ENCODE data around the gene HMGXB4. TPM values are rescaled to one million over a fixed set of nuclear protein-coding genes. Genes with fewer than 3 reads are reported as not detected.
A peak's percentile ranks its signal among the peaks of the same experiment; 100 is the strongest.

Gene HMGXB4
- total and polyA plus RNA-seq, 9 of the 15 experiments (the other 6 are each of a cell fraction or from before 2014, with no cell fraction given) = 9.9 to 31.4 (median 24.8) TPM

DNA sequence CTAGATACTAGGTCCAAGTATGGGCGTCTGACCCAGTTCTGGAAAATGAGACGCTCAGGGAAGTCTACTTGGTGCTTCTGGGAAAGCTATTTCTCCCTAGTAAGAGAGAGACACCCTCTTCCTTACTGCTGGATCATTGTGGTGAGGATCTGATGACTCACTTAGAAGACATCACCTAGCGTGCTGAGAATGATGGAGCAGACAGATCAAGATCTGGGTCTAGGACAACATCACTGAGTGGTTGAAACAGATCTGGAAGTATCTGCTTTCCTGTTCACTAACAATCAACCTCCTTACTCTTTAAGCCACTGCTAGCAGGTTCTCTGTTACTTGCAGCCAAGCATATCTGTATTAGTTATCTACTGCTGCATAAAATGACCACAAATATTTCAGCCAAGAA lies 38.3 kb upstream of the HMGXB4 start:
- Histone ChIP-seq H3K9me1 (ENCODE audit: control insufficient read depth, insufficient read depth, low read length) (peaks cover 2% of the 10 kb centered on the region), H4K20me1 (replicated peaks; ENCODE audit: control insufficient read depth, insufficient read depth, low read length) (peaks cover 8% of the 10 kb centered on the region; the same call in 1 of the 2 replicates), H3K27me3 (ENCODE audit: control insufficient read depth in 2 of 2, insufficient read depth in 2 of 2, low read length in 2 of 2) (no peaks in the 10 kb centered on the region), H3K9ac (ENCODE audit: insufficient read depth in 1 of 2, low read depth in 2 of 2, low read length in 2 of 2) (no peak overlapping the region), H3K79me2 (ENCODE audit: control insufficient read depth, insufficient read depth, low read length) (peaks cover 46% of the 10 kb centered on the region), H3K4me3 (no peak overlapping the region), H2AFZ (ENCODE audit: low read depth, low read length) (no peak overlapping the region), H3K4me2 (ENCODE audit: insufficient read depth, low read length) (no peak overlapping the region), H3K27ac (ENCODE audit: extremely low read depth, low read depth, low read length) (0 out of 3 replicates have a peak overlapping the region, but pooled peaks have one; percentile 54), H3K36me3 (ENCODE audit: control insufficient read depth, insufficient read depth, low read length) (peaks cover 55% of the 10 kb centered on the region), H3K4me1 (replicated peaks in 1 of 2; ENCODE audit: control insufficient read depth in 2 of 2, insufficient read depth in 2 of 2, low read length in 2 of 2) (peaks cover 0 to 27% of the 10 kb centered on the region in 2 experiments; a peak in 4 of 5 replicates), H3K9me3 (replicated peaks; ENCODE audit: control insufficient read depth, insufficient read depth, low read depth, low read length) (peaks cover 2% of the 10 kb centered on the region)
- WGBS (ENCODE audit: insufficient coverage, low coverage, missing lambda C conversion rate) = 17% methylated on average over 3 of the region's 3 CpGs
- peak; percentile 49 to 57 (median 55) for DNase-seq (ENCODE audit: extremely low read depth in 1 of 4, low spot score in 3 of 4)
- peak; percentile 78 for ATAC-seq
- FAIRE-seq = peak; percentile 83
- in situ Hi-C loops (cut with MboI) (no loop called here), intact Hi-C loops (cut with micrococcal nuclease) (no loop called here)
- BruUV-seq (replicated peaks) = no TSS peak
- ChIA-PET CTCF (ENCODE audit: low intra/inter-chr PET ratio) (no interaction called here), POLR2A (interaction anchor here (1.0 to 2.6 kb wide), 2 partner anchors 8 to 10 kb away, joined by 3 to 24 read pairs; no protein-coding TSS in a partner anchor)
- TF ChIP-seq SMAD2 (IDR thresholded peaks at IDR 0.05; ENCODE audit: low read depth, low read length) (no peak), ZNF124 (CRISPR knock-in tag; IDR thresholded peaks at IDR 0.05) (no peak), LEF1 (IDR thresholded peaks at IDR 0.05) (no peak), SMARCA4 (IDR thresholded peaks at IDR 0.05) (peak; percentile 80), ZNF717 (CRISPR knock-in tag; IDR thresholded peaks at IDR 0.05) (no peak), ZKSCAN1 (IDR thresholded peaks at IDR 0.05; ENCODE audit: low read depth, low read length) (no peak), HSF4 (CRISPR knock-in tag; IDR thresholded peaks at IDR 0.05; ENCODE audit: borderline replicate concordance) (no peak), LARP7 (IDR thresholded peaks at IDR 0.05) (no peak), PCBP2 (IDR thresholded peaks at IDR 0.05; ENCODE audit: low read depth, low read length, poor library complexity, severe bottlenecking) (no peak), MAFG (tag; conservative IDR thresholded peaks at IDR 0.05) (peak; percentile 64), HNRNPK (IDR thresholded peaks at IDR 0.05; ENCODE audit: low read depth, low read length, poor library complexity, severe bottlenecking) (no peak), ZNF764 (CRISPR knock-in tag; IDR thresholded peaks at IDR 0.05; ENCODE audit: low read depth) (no peak)
- TF ChIP-seq, protein P1, sequence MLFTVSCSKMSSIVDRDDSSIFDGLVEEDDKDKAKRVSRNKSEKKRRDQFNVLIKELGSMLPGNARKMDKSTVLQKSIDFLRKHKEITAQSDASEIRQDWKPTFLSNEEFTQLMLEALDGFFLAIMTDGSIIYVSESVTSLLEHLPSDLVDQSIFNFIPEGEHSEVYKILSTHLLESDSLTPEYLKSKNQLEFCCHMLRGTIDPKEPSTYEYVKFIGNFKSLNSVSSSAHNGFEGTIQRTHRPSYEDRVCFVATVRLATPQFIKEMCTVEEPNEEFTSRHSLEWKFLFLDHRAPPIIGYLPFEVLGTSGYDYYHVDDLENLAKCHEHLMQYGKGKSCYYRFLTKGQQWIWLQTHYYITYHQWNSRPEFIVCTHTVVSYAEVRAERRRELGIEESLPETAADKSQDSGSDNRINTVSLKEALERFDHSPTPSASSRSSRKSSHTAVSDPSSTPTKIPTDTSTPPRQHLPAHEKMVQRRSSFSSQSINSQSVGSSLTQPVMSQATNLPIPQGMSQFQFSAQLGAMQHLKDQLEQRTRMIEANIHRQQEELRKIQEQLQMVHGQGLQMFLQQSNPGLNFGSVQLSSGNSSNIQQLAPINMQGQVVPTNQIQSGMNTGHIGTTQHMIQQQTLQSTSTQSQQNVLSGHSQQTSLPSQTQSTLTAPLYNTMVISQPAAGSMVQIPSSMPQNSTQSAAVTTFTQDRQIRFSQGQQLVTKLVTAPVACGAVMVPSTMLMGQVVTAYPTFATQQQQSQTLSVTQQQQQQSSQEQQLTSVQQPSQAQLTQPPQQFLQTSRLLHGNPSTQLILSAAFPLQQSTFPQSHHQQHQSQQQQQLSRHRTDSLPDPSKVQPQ (CRISPR knock-in tag; IDR thresholded peaks at IDR 0.05; ENCODE audit: borderline replicate concordance) = no peak
- TF ChIP-seq, protein P2, sequence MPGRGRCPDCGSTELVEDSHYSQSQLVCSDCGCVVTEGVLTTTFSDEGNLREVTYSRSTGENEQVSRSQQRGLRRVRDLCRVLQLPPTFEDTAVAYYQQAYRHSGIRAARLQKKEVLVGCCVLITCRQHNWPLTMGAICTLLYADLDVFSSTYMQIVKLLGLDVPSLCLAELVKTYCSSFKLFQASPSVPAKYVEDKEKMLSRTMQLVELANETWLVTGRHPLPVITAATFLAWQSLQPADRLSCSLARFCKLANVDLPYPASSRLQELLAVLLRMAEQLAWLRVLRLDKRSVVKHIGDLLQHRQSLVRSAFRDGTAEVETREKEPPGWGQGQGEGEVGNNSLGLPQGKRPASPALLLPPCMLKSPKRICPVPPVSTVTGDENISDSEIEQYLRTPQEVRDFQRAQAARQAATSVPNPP (IDR thresholded peaks at IDR 0.05; ENCODE audit: borderline replicate concordance, insufficient read depth, insufficient read length) = no peak
- TF ChIP-seq, protein P3, sequence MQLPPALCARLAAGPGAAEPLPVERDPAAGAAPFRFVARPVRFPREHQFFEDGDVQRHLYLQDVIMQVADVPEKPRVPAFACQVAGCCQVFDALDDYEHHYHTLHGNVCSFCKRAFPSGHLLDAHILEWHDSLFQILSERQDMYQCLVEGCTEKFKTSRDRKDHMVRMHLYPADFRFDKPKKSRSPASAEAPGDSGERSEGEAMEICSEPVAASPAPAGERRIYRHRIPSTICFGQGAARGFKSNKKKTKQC (CRISPR knock-in tag; IDR thresholded peaks at IDR 0.05) = no peak
- TF ChIP-seq, protein P4, sequence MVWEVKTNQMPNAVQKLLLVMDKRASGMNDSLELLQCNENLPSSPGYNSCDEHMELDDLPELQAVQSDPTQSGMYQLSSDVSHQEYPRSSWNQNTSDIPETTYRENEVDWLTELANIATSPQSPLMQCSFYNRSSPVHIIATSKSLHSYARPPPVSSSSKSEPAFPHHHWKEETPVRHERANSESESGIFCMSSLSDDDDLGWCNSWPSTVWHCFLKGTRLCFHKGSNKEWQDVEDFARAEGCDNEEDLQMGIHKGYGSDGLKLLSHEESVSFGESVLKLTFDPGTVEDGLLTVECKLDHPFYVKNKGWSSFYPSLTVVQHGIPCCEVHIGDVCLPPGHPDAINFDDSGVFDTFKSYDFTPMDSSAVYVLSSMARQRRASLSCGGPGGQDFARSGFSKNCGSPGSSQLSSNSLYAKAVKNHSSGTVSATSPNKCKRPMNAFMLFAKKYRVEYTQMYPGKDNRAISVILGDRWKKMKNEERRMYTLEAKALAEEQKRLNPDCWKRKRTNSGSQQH (CRISPR knock-in tag; IDR thresholded peaks at IDR 0.05) = no peak
- TF ChIP-seq, protein P5, sequence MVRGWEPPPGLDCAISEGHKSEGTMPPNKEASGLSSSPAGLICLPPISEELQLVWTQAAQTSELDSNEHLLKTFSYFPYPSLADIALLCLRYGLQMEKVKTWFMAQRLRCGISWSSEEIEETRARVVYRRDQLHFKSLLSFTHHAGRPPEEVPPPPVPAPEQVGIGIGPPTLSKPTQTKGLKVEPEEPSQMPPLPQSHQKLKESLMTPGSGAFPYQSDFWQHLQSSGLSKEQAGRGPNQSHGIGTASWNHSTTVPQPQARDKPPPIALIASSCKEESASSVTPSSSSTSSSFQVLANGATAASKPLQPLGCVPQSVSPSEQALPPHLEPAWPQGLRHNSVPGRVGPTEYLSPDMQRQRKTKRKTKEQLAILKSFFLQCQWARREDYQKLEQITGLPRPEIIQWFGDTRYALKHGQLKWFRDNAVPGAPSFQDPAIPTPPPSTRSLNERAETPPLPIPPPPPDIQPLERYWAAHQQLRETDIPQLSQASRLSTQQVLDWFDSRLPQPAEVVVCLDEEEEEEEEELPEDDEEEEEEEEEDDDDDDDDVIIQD (CRISPR knock-in tag; IDR thresholded peaks at IDR 0.05) = no peak
